SK-N-SH (cell line): ENCODE data around the gene DEFB119. TPM values are rescaled to one million over a fixed set of nuclear protein-coding genes. Genes with fewer than 3 reads are reported as not detected.

Experiments used
- CTCF ChIA-PET: fragments of 300-600, 350-600 bp; formaldehyde crosslinking; extraction: SDS; loops from one replicate; lab custom pipeline; 2021; lab: Yijun Ruan, JAX
- POLR2A ChIA-PET: fragments of 350-600 bp; sonication (Branson Sonifier 250); formaldehyde crosslinking; extraction: SDS; loops from one replicate; lab custom pipeline; 2020; ENCODE audit warnings: antibody characterized with exemption, inconsistent platforms; lab: Yijun Ruan, JAX
- DNase-seq: peaks from one replicate; pipeline ENCODE4 v3.0.0; 2012
- H2AFZ ChIP-seq: fragments of 200-600 bp; sonication (generic); 2 replicates; pipeline ENCODE4 v1.8.1; 2016; ENCODE audit warnings: antibody characterized with exemption, mild to moderate bottlenecking, low read depth
- H3F3A ChIP-seq: fragments of 200-600 bp; sonication (generic); replicated peaks from 2 replicates; pipeline ENCODE3; 2016; ENCODE audit warnings: antibody characterized with exemption, mild to moderate bottlenecking; ENCODE audit not compliant: insufficient read depth
- H3K27ac ChIP-seq, 2 experiments: fragments of 200-500 bp in 1 of 2; fragments of 200-600 bp in 1 of 2; sonication (Bioruptor generic) in 1 of 2; sonication (generic), shearing (Covaris generic) in 1 of 2; 2 replicates each; pipeline versions ENCODE4 v1.5.1 to v1.6.1; 2014 to 2016; ENCODE audit warnings: low read depth in 2 of 2, inconsistent platforms in 1 of 2, low read length in 1 of 2, mild to moderate bottlenecking in 1 of 2, mixed read lengths in 1 of 2
- H3K27me3 ChIP-seq: fragments of 200-600 bp; sonication (generic), shearing (Covaris generic); 2 replicates; pipeline ENCODE4 v1.6.1; 2016; ENCODE audit warnings: mixed run types; ENCODE audit not compliant: insufficient read depth
- H3K36me3 ChIP-seq, 2 experiments: fragments of 200-500 bp in 1 of 2; fragments of 200-600 bp in 1 of 2; sonication (Bioruptor generic) in 1 of 2; sonication (generic) in 1 of 2; replicated peaks in 1 of 2; 2 replicates each; pipeline versions ENCODE3 to v1.5.1; 2014 to 2016; ENCODE audit warnings: low read length in 1 of 2, mild to moderate bottlenecking in 1 of 2; ENCODE audit not compliant: insufficient read depth in 2 of 2, control insufficient read depth in 1 of 2
- H3K4me1 ChIP-seq, 2 experiments: fragments of 200-500 bp in 1 of 2; fragments of 200-600 bp in 1 of 2; sonication (Bioruptor generic) in 1 of 2; sonication (generic), shearing (Covaris generic) in 1 of 2; 2 replicates each; pipeline versions ENCODE4 v1.5.1 to v1.6.1; 2014 to 2016; ENCODE audit warnings: low read depth in 1 of 2, low read length in 1 of 2, mixed run types in 1 of 2; ENCODE audit not compliant: insufficient read depth in 2 of 2, control insufficient read depth in 1 of 2
- H3K4me2 ChIP-seq: fragments of 200-600 bp; sonication (generic), shearing (Covaris generic); 2 replicates; pipeline ENCODE4 v1.6.1; 2017; ENCODE audit warnings: mixed run types
- H3K4me3 ChIP-seq, 2 experiments: fragments of 200-500 bp in 1 of 2; fragments of 200-600 bp in 1 of 2; sonication (Bioruptor generic) in 1 of 2; sonication (generic), shearing (Covaris generic) in 1 of 2; 2 replicates each; pipeline versions ENCODE4 v1.5.1 to v1.8.1; 2014 to 2016; ENCODE audit warnings: low read depth in 2 of 2, inconsistent platforms in 1 of 2, low read length in 1 of 2, mild to moderate bottlenecking in 1 of 2, mixed read lengths in 1 of 2, moderate library complexity in 1 of 2
- H3K79me2 ChIP-seq: fragments of 200-600 bp; sonication (generic); 2 replicates; pipeline ENCODE4 v1.8.1; 2017; ENCODE audit warnings: mild to moderate bottlenecking; ENCODE audit not compliant: insufficient read depth
- H3K9ac ChIP-seq: fragments of 200-600 bp; sonication (generic); 2 replicates; pipeline ENCODE4 v1.6.1; 2017; ENCODE audit warnings: mixed run types
- H3K9me2 ChIP-seq: fragments of 200-600 bp; sonication (generic); 2 replicates; pipeline ENCODE4 v1.6.1; 2017; ENCODE audit warnings: mixed run types
- H3K9me3 ChIP-seq: fragments of 200-600 bp; sonication (generic); 2 replicates; pipeline ENCODE4 v1.6.1; 2017; ENCODE audit warnings: mixed run types, mild to moderate bottlenecking, moderate library complexity
- H4K20me1 ChIP-seq: fragments of 200-600 bp; sonication (generic); 2 replicates; pipeline ENCODE4 v1.6.1; 2017; ENCODE audit warnings: mild to moderate bottlenecking, mixed run types; ENCODE audit not compliant: insufficient read depth
- CHD2 ChIP-seq: fragments of 150-350 bp; IDR thresholded peaks from 2 replicates; pipeline ENCODE4 v1.6.1; 2018; ENCODE audit warnings: low read length; ENCODE audit not compliant: partially characterized antibody
- CTCF ChIP-seq: fragments of 200-600 bp; sonication (generic); IDR thresholded peaks from 2 replicates; pipeline ENCODE4 v1.6.1; 2017; ENCODE audit warnings: antibody characterized with exemption, mild to moderate bottlenecking, moderate library complexity
- FOSL2 ChIP-seq: IDR thresholded peaks from 2 replicates; pipeline ENCODE4 v1.4.0; 2012; ENCODE audit warnings: low read depth, mild to moderate bottlenecking, moderate library complexity, borderline replicate concordance
- FOXM1 ChIP-seq: IDR thresholded peaks from 2 replicates; pipeline ENCODE4 v1.4.0; 2012; ENCODE audit warnings: low read depth, mild to moderate bottlenecking
- GABPA ChIP-seq: IDR thresholded peaks from 2 replicates; pipeline ENCODE4 v1.4.0; 2012; ENCODE audit warnings: low read depth, mild to moderate bottlenecking
- IRF3 ChIP-seq: fragments of 150-350 bp; IDR thresholded peaks from 2 replicates; pipeline ENCODE4 v1.6.1; 2016; ENCODE audit warnings: mild to moderate bottlenecking, low read depth, low read length
- JUND ChIP-seq: IDR thresholded peaks from 2 replicates; pipeline ENCODE4 v1.4.0; 2012
- PBX3 ChIP-seq: IDR thresholded peaks from 2 replicates; pipeline ENCODE4; 2012
- RAD21 ChIP-seq: IDR thresholded peaks from 2 replicates; pipeline ENCODE4 v1.6.1; 2012; ENCODE audit warnings: mild to moderate bottlenecking, low read length
- REST ChIP-seq: IDR thresholded peaks from 2 replicates; pipeline ENCODE4 v1.6.1; 2012; ENCODE audit warnings: mild to moderate bottlenecking, low read depth, low read length, moderate library complexity
- RXRA ChIP-seq: IDR thresholded peaks from 2 replicates; pipeline ENCODE4 v1.4.0; 2012; ENCODE audit warnings: low read depth, mild to moderate bottlenecking, borderline replicate concordance
- TAF1 ChIP-seq: IDR thresholded peaks from 2 replicates; pipeline ENCODE4 v1.6.1; 2012; ENCODE audit warnings: low read depth, mild to moderate bottlenecking, low read length, moderate library complexity, borderline replicate concordance
- TEAD4 ChIP-seq: IDR thresholded peaks from 2 replicates; pipeline ENCODE4 v1.4.0; 2012; ENCODE audit warnings: mild to moderate bottlenecking, borderline replicate concordance; ENCODE audit not compliant: insufficient read depth
- USF1 ChIP-seq: IDR thresholded peaks from 2 replicates; pipeline ENCODE4 v1.4.0; 2012; ENCODE audit warnings: low read depth, borderline replicate concordance
- USF2 ChIP-seq: fragments of 150-350 bp; IDR thresholded peaks from 2 replicates; pipeline ENCODE4 v1.6.1; 2017; ENCODE audit warnings: antibody characterized with exemption, low read length, low read depth, borderline replicate concordance
- YY1 ChIP-seq: IDR thresholded peaks from 2 replicates; pipeline ENCODE4 v1.4.0; 2012; ENCODE audit warnings: low read depth, mild to moderate bottlenecking
- WGBS: methylation state at CpG from one replicate; pipeline ENCODE4 v1.1.6; 2017; ENCODE audit warnings: low lambda C conversion rate; 5-methylcytosine and 5-hydroxymethylcytosine counted together
- polyA plus RNA-seq, 3 experiments: library from polyadenylated mRNA; depleted of rRNA; stranded (reverse); fragments of >200 nt; gene quantifications; 2 replicates each; pipeline ENCODE4 v1.2.3, GENCODE V29; 2012

DEFB119 gene
- polyA plus RNA-seq, 1 of the 3 experiments (the other 2 are of a cell fraction) = not detected

GRCh38 chr20:31355981-31356380 lies 34.4 kb downstream of the DEFB119 start:
- Histone ChIP-seq H3K36me3 (no peaks in the 10 kb centered on the region), H3K9ac (no peak overlapping the region), H3K27me3 (no peaks in the 10 kb centered on the region), H3K4me2 (no peak overlapping the region), H3K79me2 (no peaks in the 10 kb centered on the region), H3K27ac (no peak overlapping the region), H3K4me3 (no peak overlapping the region), H2AFZ (no peak overlapping the region), H3K9me2 (no peaks in the 10 kb centered on the region), H3K4me1 (no peaks in the 10 kb centered on the region), H3F3A (no peaks in the 10 kb centered on the region), H3K9me3 (no peaks in the 10 kb centered on the region), H4K20me1 (no peaks in the 10 kb centered on the region)
- WGBS = 0% methylated on average over 1 of the region's 1 CpG
- TF ChIP-seq FOSL2 = no peak
- no peak for TF ChIP-seq TAF1
- no peak for TF ChIP-seq REST
- TF ChIP-seq PBX3 = no peak
- no peak for TF ChIP-seq JUND
- no peak for TF ChIP-seq CHD2
- no peak for DNase-seq
- ChIA-PET POLR2A (no interaction called here), CTCF (no interaction called here)

GRCh38 chr20:31341470-31341869 lies 48.9 kb downstream of the DEFB119 start:
- Histone ChIP-seq H3K27ac (no peak overlapping the region), H3K9me3 (no peaks in the 10 kb centered on the region), H2AFZ (no peak overlapping the region), H3K4me1 (no peaks in the 10 kb centered on the region), H3K4me2 (no peak overlapping the region), H3K79me2 (no peaks in the 10 kb centered on the region), H4K20me1 (no peaks in the 10 kb centered on the region), H3F3A (no peaks in the 10 kb centered on the region), H3K36me3 (no peaks in the 10 kb centered on the region), H3K9me2 (no peaks in the 10 kb centered on the region), H3K4me3 (no peak overlapping the region), H3K9ac (no peak overlapping the region), H3K27me3 (no peaks in the 10 kb centered on the region)
- TF ChIP-seq IRF3 (no peak), USF2 (no peak), RAD21 (no peak), YY1 (no peak), RXRA (no peak), TEAD4 (no peak), CTCF (no peak), GABPA (no peak), FOXM1 (no peak), FOSL2 (no peak), USF1 (no peak)
- ChIA-PET CTCF (interaction anchor here (1.0 kb wide), 1 partner anchor 81 kb away, joined by 3 read pairs; no protein-coding TSS in a partner anchor), POLR2A (no interaction called here)
- DNase-seq = no peak
